ENCODE measurements around the gene SPRED2.

Gene SPRED2

GRCh38 chr2:65291216-65292105, 140.9 kb downstream of the SPRED2 start:
- H3K27ac ChIP-seq, result no peak overlapping the region
- TF ChIP-seq ZFX (IDR thresholded peaks at IDR 0.05; ENCODE audit: borderline replicate concordance), result no peak
- TF ChIP-seq CTCF (IDR thresholded peaks at IDR 0.05), result no peak

DNA sequence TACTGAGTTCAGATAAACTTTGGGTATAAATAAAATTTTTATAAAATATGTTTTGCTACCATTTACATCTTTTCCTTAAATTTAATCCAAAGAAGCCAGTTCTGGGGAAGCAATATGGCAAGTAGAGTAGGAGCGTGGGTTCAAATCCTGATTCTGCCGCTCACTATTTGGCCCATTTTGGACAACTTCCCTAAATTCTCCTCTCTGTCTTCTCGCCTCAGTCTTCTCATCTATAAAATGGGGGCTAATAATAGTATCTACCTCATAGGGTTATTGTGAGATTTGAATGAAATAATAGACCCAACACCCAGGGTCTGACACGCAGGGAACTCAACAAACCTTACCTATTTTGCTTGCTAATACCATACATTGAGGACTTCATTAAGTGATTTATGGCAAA, 145.0 kb downstream of the SPRED2 start:
- H3K27ac ChIP-seq, result no peak overlapping the region
- no peak for TF ChIP-seq ZFX (IDR thresholded peaks at IDR 0.05; ENCODE audit: borderline replicate concordance)
- TF ChIP-seq CTCF (IDR thresholded peaks at IDR 0.05), result no peak

- TF ChIP-seq ZFX (IDR thresholded peaks at IDR 0.05; ENCODE audit: borderline replicate concordance) (no peak), CTCF (IDR thresholded peaks at IDR 0.05) (no peak)
These were observed 149.8 kb downstream of the SPRED2 start for GRCh38 chr2:65282477-65283053.

GRCh38 chr2:65281627-65282351, 150.6 kb downstream of the SPRED2 start:
- TF ChIP-seq ZFX (IDR thresholded peaks at IDR 0.05; ENCODE audit: borderline replicate concordance) (no peak), CTCF (IDR thresholded peaks at IDR 0.05) (no peak)
- no peak overlapping the region for H3K27ac ChIP-seq

More at GRCh38 chr2:65282477-65283053, 149.8 kb downstream of the SPRED2 start:
- no peak overlapping the region for H3K27ac ChIP-seq

GRCh38 chr2:65279756-65280155, 152.6 kb downstream of the SPRED2 start:
- H3K27ac ChIP-seq, result no peak overlapping the region
- TF ChIP-seq CTCF (IDR thresholded peaks at IDR 0.05), result no peak
- no peak for TF ChIP-seq ZFX (IDR thresholded peaks at IDR 0.05; ENCODE audit: borderline replicate concordance)

DNA sequence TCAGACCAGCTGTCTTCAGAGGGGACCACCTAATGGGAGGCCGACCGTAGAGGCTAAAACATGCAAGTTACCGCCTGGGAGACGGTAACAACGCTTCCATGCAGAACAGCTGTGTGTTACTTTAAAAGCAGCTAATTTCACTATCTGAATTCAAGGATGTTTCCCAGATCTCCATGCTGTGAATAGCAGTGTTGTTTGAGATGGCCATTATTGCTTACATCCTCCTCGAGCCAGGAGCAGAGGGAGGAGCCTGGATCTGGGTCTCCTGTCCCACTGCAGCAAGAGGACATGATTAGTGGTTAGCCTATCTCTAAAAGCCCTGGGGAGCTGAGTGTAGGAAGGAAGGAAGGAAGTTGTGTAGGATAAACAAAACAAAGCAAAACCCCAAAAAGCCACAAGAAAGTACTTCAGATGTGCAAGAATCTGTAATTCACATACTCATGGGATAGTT, 153.8 kb downstream of the SPRED2 start:
- no peak for TF ChIP-seq CTCF (IDR thresholded peaks at IDR 0.05)
- no peak overlapping the region for H3K27ac ChIP-seq

Measured in 22Rv1 (cell line).